GM21576 (cell line): ENCODE data around the gene SLX1B.
"Not testable (repeated sequence)": the region's sequence is repeated elsewhere in the genome, so short reads cannot be mapped to it uniquely, and the experiment has no call there.

ENCODE experiments used
- ATAC-seq: cut with Tn5 transposase; IDR thresholded peaks from one replicate; pipeline ENCODE4 v1.9.1; 2021; ENCODE audit warnings: mild to moderate bottlenecking, moderate library complexity; ENCODE audit not compliant: unreplicated experiment

The SLX1B gene

GRCh38 chr16:29454269-29454668 lies at the start of gene SLX1B, which contains the start of gene BOLA2:
Gene SLX1B, plus strand, starts transcription at chr16:29454533.
Gene BOLA2, minus strand, starts transcription at chr16:29454351. Its CDS starts 98 bp downstream, at chr16:29454253.
- ATAC-seq: peak; percentile 83

GRCh38 chr16:29405249-29405648 lies 49.1 kb upstream of the SLX1B start:
- ATAC-seq: not testable (repeated sequence)

GRCh38 chr16:29423587-29423986 lies 30.7 kb upstream of the SLX1B start:
- not testable (repeated sequence) for ATAC-seq

GRCh38 chr16:29425390-29425789 lies 28.9 kb upstream of the SLX1B start:
- not testable (repeated sequence) for ATAC-seq

GRCh38 chr16:29453754-29454153 lies 579 bp upstream of the SLX1B start:
- ATAC-seq: peak; percentile 17

GRCh38 chr16:29454828-29455227 lies 495 bp downstream of the SLX1B start:
- ATAC-seq: peak; percentile 46

- ATAC-seq: not testable (repeated sequence)
These were observed 3.3 kb downstream of the SLX1B start for GRCh38 chr16:29457660-29458059.

- not testable (repeated sequence) for ATAC-seq
These were observed 5.6 kb downstream of the SLX1B start, which contains the start of gene SULT1A4 for GRCh38 chr16:29459706-29460646. Gene SULT1A4, plus strand, starts transcription at chr16:29459913. Its CDS starts 1,473 bp downstream, at chr16:29461386.

GRCh38 chr16:29460647-29461030 lies 6.3 kb downstream of the SLX1B start:
- not testable (repeated sequence) for ATAC-seq

- not testable (repeated sequence) for ATAC-seq
These were observed 11.9 kb downstream of the SLX1B start for GRCh38 chr16:29465985-29466824.

- not testable (repeated sequence) for ATAC-seq
These were observed 12.6 kb downstream of the SLX1B start for GRCh38 chr16:29466904-29467303.

GRCh38 chr16:29467654-29468366 lies 13.5 kb downstream of the SLX1B start:
- not testable (repeated sequence) for ATAC-seq

- ATAC-seq: not testable (repeated sequence)
These were observed 15.3 kb downstream of the SLX1B start for GRCh38 chr16:29469660-29470059.

GRCh38 chr16:29472065-29472464 lies 17.7 kb downstream of the SLX1B start:
- ATAC-seq: not testable (repeated sequence)

GRCh38 chr16:29482276-29482675 lies 27.9 kb downstream of the SLX1B start:
- not testable (repeated sequence) for ATAC-seq

GRCh38 chr16:29506308-29506707 lies 52.0 kb downstream of the SLX1B start, which contains the start of gene NPIPB12:
Gene NPIPB12, minus strand, starts transcription at chr16:29506408.
- not testable (repeated sequence) for ATAC-seq
